ENCODE data around the gene DISP2. TPM values are rescaled to one million over a fixed set of nuclear protein-coding genes. Genes with fewer than 3 reads are reported as not detected.

DISP2 gene, protein sequence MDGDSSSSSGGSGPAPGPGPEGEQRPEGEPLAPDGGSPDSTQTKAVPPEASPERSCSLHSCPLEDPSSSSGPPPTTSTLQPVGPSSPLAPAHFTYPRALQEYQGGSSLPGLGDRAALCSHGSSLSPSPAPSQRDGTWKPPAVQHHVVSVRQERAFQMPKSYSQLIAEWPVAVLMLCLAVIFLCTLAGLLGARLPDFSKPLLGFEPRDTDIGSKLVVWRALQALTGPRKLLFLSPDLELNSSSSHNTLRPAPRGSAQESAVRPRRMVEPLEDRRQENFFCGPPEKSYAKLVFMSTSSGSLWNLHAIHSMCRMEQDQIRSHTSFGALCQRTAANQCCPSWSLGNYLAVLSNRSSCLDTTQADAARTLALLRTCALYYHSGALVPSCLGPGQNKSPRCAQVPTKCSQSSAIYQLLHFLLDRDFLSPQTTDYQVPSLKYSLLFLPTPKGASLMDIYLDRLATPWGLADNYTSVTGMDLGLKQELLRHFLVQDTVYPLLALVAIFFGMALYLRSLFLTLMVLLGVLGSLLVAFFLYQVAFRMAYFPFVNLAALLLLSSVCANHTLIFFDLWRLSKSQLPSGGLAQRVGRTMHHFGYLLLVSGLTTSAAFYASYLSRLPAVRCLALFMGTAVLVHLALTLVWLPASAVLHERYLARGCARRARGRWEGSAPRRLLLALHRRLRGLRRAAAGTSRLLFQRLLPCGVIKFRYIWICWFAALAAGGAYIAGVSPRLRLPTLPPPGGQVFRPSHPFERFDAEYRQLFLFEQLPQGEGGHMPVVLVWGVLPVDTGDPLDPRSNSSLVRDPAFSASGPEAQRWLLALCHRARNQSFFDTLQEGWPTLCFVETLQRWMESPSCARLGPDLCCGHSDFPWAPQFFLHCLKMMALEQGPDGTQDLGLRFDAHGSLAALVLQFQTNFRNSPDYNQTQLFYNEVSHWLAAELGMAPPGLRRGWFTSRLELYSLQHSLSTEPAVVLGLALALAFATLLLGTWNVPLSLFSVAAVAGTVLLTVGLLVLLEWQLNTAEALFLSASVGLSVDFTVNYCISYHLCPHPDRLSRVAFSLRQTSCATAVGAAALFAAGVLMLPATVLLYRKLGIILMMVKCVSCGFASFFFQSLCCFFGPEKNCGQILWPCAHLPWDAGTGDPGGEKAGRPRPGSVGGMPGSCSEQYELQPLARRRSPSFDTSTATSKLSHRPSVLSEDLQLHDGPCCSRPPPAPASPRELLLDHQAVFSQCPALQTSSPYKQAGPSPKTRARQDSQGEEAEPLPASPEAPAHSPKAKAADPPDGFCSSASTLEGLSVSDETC (N-terminal part only)
- total RNA-seq (10 to 100 TPM in 1 of 5 donors, under 1 TPM in 3, not detected in 1; 0.29 to 10.1 (median 0.48) TPM), polyA plus RNA-seq (1 to 10 TPM in 1 of 3 donors, under 1 TPM in 2; 0.15 to 1.7 (median 0.93) TPM)
- long read RNA-seq, donor 1, partial matches to known transcripts: 0 of 1 reads
- long read RNA-seq, donor 1, other reads (novel, unspliced or antisense): 0 of 1 reads
- long read RNA-seq, donor 2, partial matches to known transcripts: 0 of 1 reads
- long read RNA-seq, donor 2, other reads (novel, unspliced or antisense): 0 of 1 reads
- long read RNA-seq, donor 3: 0 reads
- long read RNA-seq, donor 4: 0 reads
- long read RNA-seq, donor 5: 0 reads
- long read RNA-seq, donor 6: 0 reads
- long read RNA-seq, donor 7, full-length matches to known transcripts: 3 of 3 reads
- long read RNA-seq, donor 7, partial matches to known transcripts: 0 of 3 reads
- long read RNA-seq, donor 7, other reads (novel, unspliced or antisense): 0 of 3 reads
- long read RNA-seq, donor 8: 0 reads
- long read RNA-seq, donor 9: 0 reads
- long read RNA-seq, donor 10: 0 reads

DNA sequence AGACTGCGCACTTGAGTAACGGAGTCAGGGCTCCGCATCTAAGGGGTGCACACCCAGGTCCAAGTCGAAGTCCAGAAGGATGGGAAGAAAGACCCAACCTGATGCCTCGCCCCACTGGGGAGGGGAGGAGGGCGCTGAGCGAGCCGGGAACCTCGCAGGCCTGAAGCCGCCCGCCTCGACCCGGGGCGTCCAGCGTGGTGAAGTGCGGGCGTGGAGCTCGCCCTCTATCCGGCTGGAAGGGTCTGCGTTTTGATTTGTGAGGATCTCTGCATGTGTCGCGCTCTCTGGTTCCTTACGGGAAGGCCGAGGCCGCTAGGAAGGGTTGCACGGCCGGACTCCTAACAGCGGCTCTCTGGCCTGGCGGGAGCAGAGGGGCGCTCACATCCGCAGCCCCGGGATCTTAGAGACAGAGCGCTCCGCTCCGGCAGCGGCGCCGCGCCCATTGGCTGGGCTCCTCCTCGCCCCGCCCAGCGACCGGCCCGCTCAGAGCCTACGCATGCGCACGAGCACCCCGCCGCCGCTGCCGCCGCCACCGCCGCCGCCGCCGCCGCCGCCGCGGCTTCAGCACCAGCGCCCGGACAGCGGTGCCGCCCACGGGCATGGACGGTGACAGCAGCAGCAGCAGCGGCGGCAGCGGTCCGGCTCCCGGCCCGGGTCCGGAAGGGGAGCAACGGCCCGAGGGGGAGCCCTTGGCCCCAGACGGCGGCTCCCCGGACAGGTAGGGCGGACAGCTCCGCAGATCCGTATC lies at the start of gene DISP2:
TSS of gene DISP2 (plus strand) at position 497 of the 748 bp plus-strand sequence. CDS start at position 600, 103 bp downstream.
- DNase-seq: peak; percentile 92 to 96
- Histone ChIP-seq H3K36me3 (no peaks in the 10 kb centered on the region), H3K27ac (peak within 1 kb of the TSS in 2 of 5 donors; percentile 21 to 42), H3K27me3 (peaks cover 0 to 10% (median 3%) of the 10 kb centered on the region in 3 donors), H3K4me1 (peaks cover 19 to 34% (median 29%) of the 10 kb centered on the region in 4 donors), H3K9me3 (no peaks in the 10 kb centered on the region), H3K4me3 (peak within 1 kb of the TSS; percentile 46 to 67 (median 58))
- WGBS, 5 donors: 3 to 8% (median 4%) methylated on average over 32 to 82 of the region's 82 CpGs
- intact Hi-C loops (cut with DNase I; ENCODE audit: low total_unique reads): no loop called here
- no peak for TF ChIP-seq POLR2AphosphoS5 (IDR thresholded peaks at IDR 0.05)
- no peak for TF ChIP-seq EP300 (IDR thresholded peaks at IDR 0.05)
- TF ChIP-seq, protein P1, sequence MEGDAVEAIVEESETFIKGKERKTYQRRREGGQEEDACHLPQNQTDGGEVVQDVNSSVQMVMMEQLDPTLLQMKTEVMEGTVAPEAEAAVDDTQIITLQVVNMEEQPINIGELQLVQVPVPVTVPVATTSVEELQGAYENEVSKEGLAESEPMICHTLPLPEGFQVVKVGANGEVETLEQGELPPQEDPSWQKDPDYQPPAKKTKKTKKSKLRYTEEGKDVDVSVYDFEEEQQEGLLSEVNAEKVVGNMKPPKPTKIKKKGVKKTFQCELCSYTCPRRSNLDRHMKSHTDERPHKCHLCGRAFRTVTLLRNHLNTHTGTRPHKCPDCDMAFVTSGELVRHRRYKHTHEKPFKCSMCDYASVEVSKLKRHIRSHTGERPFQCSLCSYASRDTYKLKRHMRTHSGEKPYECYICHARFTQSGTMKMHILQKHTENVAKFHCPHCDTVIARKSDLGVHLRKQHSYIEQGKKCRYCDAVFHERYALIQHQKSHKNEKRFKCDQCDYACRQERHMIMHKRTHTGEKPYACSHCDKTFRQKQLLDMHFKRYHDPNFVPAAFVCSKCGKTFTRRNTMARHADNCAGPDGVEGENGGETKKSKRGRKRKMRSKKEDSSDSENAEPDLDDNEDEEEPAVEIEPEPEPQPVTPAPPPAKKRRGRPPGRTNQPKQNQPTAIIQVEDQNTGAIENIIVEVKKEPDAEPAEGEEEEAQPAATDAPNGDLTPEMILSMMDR (IDR thresholded peaks at IDR 0.05): no peak
- TF ChIP-seq POLR2A (IDR thresholded peaks at IDR 0.05): no peak

DNA sequence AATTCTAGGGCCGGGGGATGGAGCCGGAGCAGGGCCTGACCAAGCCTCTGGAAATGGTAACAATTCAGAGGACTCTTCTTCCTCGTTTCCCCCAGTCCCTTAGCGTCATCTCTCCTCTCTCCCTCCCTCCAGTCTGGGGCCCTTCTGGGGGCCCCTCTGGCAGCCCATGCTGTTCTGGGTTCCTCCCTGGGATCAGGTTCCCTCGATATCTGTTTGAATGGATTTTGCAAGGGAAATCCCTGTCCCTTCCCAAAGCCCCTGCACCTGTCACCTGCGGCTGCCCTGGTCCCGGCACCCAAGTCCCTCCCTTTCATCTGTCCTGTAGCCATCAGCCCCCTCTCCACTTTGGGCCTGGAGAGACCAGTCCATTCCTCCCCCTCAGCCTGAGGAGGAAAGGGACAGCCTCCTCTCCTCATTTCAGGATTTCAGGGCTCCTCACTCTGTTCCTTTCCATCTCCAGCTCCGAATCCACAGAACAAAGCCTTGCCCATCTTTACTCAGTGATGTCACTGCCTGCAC lies 48.6 kb upstream of the DISP2 start:
- intact Hi-C loops (cut with DNase I; ENCODE audit: low total_unique reads): no loop called here
- 67 to 84% (median 71%) methylated on average over 8 of the region's 8 CpGs for WGBS, 5 donors
- H3K4me3 ChIP-seq: no peak overlapping the region

More for the DNA sequence above, 48.6 kb upstream of the DISP2 start:
- DNase-seq: no peak
- no peaks in the 10 kb centered on the region for H3K9me3 ChIP-seq
- no peaks in the 10 kb centered on the region for H3K36me3 ChIP-seq
- H3K27ac ChIP-seq: peak overlapping the region in 2 of 5 donors; percentile 82
- TF ChIP-seq, protein P1 (IDR thresholded peaks at IDR 0.05): no peak
- TF ChIP-seq EP300 (IDR thresholded peaks at IDR 0.05) (no peak), POLR2AphosphoS5 (IDR thresholded peaks at IDR 0.05) (no peak), POLR2A (IDR thresholded peaks at IDR 0.05) (no peak)
- H3K4me1 ChIP-seq: peaks cover 3 to 43% (median 29%) of the 10 kb centered on the region in 4 donors
- peaks cover 0 to 18% (median 0%) of the 10 kb centered on the region in 3 donors for H3K27me3 ChIP-seq
